Stomach smooth muscle (tissue), 2 donors: ENCODE measurements around the gene CCL3.

Source experiments
- H3K27ac ChIP-seq: one replicate; pipeline ENCODE4 v1.7.0; 2013; ENCODE audit warnings: mild to moderate bottlenecking, low read length, inconsistent platforms
- H3K27me3 ChIP-seq, 2 donors: one replicate each; pipeline ENCODE4 v1.7.0; 2013; ENCODE audit warnings: low read length in 2 of 2; ENCODE audit not compliant: insufficient read depth in 2 of 2, control insufficient read depth in 1 of 2
- H3K36me3 ChIP-seq, 2 donors: one replicate each; pipeline ENCODE4 v1.7.0; 2013; ENCODE audit warnings: low read length in 2 of 2; ENCODE audit not compliant: control insufficient read depth in 2 of 2, insufficient read depth in 2 of 2
- H3K4me1 ChIP-seq: one replicate; pipeline ENCODE4 v1.7.0; 2013; ENCODE audit warnings: low read length; ENCODE audit not compliant: control insufficient read depth, insufficient read depth
- H3K4me3 ChIP-seq, 2 donors: one replicate each; pipeline ENCODE4 v1.7.0; 2013; ENCODE audit warnings: low read length in 2 of 2
- H3K9ac ChIP-seq, 2 donors: one replicate each; pipeline ENCODE4 v1.7.0; 2013; ENCODE audit warnings: low read length in 2 of 2, mild to moderate bottlenecking in 1 of 2
- H3K9me3 ChIP-seq, 2 donors: one replicate each; pipeline ENCODE4 v1.7.0; 2013; ENCODE audit warnings: low read length in 2 of 2; ENCODE audit not compliant: control insufficient read depth in 2 of 2
- donor health status: healthy.
- donor health status: Pancreatic carcinoma.

The CCL3 gene

GRCh38 chr17:36089888-36090836 is at the start of gene CCL3:
CCL3 (minus strand) TSS chr17:36090143; CDS start chr17:36090058, 85 bp downstream.
- no peaks in the 10 kb centered on the region for H3K4me1 ChIP-seq
- H3K36me3 ChIP-seq = no peaks in the 10 kb centered on the region
- H3K27me3 ChIP-seq = peaks cover 0 to 2% of the 10 kb centered on the region in 2 donors
- H3K9ac ChIP-seq = no peak within 1 kb of the TSS
- no peaks in the 10 kb centered on the region for H3K9me3 ChIP-seq
- no peak within 1 kb of the TSS for H3K27ac ChIP-seq
- no peak within 1 kb of the TSS for H3K4me3 ChIP-seq

DNA sequence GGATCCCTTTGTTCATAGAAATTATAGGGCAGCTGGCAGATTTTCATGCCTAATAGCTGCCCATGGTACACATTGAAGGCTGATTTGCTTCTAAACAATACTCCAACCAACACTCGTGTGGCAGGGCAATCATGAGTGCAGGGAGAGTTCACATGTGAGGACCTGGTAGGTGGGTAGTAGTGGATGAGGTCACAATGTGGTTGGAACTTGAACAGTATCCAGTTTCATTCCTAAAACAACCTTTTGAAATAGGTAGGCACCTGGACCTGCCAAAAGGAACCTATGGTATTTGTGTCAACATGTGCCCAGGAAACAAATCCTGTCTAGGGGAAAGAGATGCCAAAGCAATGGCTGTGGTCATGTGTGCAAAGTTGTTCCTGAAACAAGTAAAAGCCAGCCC is 46.5 kb upstream of the CCL3 start:
- Histone ChIP-seq H3K27ac (no peak overlapping the region), H3K9me3 (no peaks in the 10 kb centered on the region), H3K4me1 (no peaks in the 10 kb centered on the region), H3K36me3 (no peaks in the 10 kb centered on the region), H3K4me3 (no peak overlapping the region), H3K9ac (no peak overlapping the region), H3K27me3 (no peaks in the 10 kb centered on the region)

DNA sequence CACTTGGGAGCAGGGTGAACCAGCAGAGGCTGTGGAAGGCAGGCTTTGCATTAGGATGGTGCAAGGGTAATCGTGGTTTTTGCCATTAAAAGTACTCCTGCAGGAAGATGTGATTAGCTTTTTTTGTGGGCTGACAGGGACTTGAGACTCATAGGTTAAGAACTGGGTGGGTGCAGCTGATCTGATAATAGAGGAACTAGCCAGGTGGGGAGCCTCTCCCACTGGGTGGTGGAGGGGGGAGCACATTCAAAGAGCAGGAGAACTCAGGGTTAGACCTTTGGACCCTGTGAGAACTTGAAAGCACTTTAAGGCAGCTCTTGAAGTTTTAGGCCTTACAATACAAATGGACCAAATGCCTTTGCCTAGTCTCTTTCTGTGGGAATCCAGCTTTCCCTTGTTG is 46.1 kb upstream of the CCL3 start:
- no peaks in the 10 kb centered on the region for H3K27me3 ChIP-seq
- no peak overlapping the region for H3K27ac ChIP-seq
- H3K36me3 ChIP-seq = no peaks in the 10 kb centered on the region
- H3K4me3 ChIP-seq = no peak overlapping the region
- no peaks in the 10 kb centered on the region for H3K9me3 ChIP-seq
- H3K4me1 ChIP-seq = no peaks in the 10 kb centered on the region
- H3K9ac ChIP-seq = no peak overlapping the region

GRCh38 chr17:36135465-36135864 is 45.5 kb upstream of the CCL3 start:
- H3K4me1 ChIP-seq = no peaks in the 10 kb centered on the region

DNA sequence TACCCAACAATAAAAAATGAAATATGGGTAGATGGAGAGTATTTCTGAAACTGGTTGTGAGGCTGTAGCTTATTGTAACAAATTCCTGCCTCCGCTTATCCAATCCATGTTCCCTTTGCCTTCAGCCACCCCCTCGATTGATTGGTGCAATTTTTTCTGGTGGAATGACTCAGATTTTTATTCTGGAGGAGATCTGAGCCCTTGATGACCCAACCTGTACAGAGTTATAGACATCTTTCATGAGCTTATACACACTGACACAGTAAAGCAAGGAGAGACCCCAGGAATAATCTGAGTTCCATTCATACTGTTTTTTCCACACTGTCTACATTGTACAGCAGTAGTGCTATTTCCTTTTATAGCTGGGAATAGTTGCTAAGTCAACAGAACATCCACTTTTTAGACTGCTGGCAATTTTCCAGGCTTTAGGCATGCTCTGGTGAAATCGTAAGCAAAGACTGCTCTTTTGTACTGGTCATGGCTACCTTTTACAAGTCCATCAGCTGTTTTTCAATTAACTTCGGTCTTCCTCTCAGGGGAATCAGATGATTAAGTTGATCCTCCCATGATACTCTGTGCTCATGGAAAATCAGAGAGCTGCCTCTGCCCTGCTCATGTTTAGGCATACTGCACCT is 43.8 kb upstream of the CCL3 start:
- no peaks in the 10 kb centered on the region for H3K27me3 ChIP-seq
- no peak overlapping the region for H3K4me3 ChIP-seq

More at GRCh38 chr17:36135465-36135864, 45.5 kb upstream of the CCL3 start:
- H3K27me3 ChIP-seq = no peaks in the 10 kb centered on the region
- H3K27ac ChIP-seq = no peak overlapping the region
- H3K9me3 ChIP-seq = no peaks in the 10 kb centered on the region
- no peak overlapping the region for H3K4me3 ChIP-seq
- H3K36me3 ChIP-seq = no peaks in the 10 kb centered on the region
- no peak overlapping the region for H3K9ac ChIP-seq

GRCh38 chr17:36132421-36132831 is 42.5 kb upstream of the CCL3 start:
- H3K36me3 ChIP-seq = no peaks in the 10 kb centered on the region
- no peaks in the 10 kb centered on the region for H3K4me1 ChIP-seq
- no peaks in the 10 kb centered on the region for H3K27me3 ChIP-seq
- H3K27ac ChIP-seq = no peak overlapping the region
- H3K9me3 ChIP-seq = no peaks in the 10 kb centered on the region
- H3K4me3 ChIP-seq = no peak overlapping the region
- no peak overlapping the region for H3K9ac ChIP-seq

More for the DNA sequence above, 43.8 kb upstream of the CCL3 start:
- Histone ChIP-seq H3K9me3 (no peaks in the 10 kb centered on the region), H3K4me1 (no peaks in the 10 kb centered on the region), H3K36me3 (no peaks in the 10 kb centered on the region), H3K27ac (no peak overlapping the region), H3K9ac (no peak overlapping the region)

DNA sequence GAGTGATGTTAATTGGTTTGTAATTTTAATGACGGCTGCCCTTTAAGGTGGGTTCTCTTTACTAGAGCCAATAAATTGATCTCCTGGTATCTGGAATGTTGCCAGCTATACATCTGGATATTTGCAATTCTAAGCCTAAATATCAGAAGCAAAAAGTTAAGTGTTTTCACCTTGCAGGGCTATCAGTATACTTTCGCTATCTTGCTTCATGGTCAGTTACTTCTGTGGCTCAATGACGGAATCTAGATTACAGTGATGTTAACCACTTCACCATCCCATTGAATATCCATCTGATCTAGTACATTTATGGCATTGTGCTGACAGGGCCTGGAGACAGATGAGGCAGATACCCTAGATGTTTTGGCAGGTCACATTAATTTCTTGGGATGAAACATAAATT is 42.0 kb upstream of the CCL3 start:
- H3K4me1 ChIP-seq = no peaks in the 10 kb centered on the region
- no peaks in the 10 kb centered on the region for H3K36me3 ChIP-seq
- H3K9ac ChIP-seq = no peak overlapping the region
- no peak overlapping the region for H3K4me3 ChIP-seq
- no peaks in the 10 kb centered on the region for H3K9me3 ChIP-seq
- no peak overlapping the region for H3K27ac ChIP-seq
- no peaks in the 10 kb centered on the region for H3K27me3 ChIP-seq

GRCh38 chr17:36131421-36131820 is 41.5 kb upstream of the CCL3 start:
- Histone ChIP-seq H3K4me1 (no peaks in the 10 kb centered on the region), H3K36me3 (no peaks in the 10 kb centered on the region), H3K9ac (no peak overlapping the region), H3K4me3 (no peak overlapping the region), H3K27me3 (no peaks in the 10 kb centered on the region), H3K9me3 (no peaks in the 10 kb centered on the region), H3K27ac (no peak overlapping the region)

DNA sequence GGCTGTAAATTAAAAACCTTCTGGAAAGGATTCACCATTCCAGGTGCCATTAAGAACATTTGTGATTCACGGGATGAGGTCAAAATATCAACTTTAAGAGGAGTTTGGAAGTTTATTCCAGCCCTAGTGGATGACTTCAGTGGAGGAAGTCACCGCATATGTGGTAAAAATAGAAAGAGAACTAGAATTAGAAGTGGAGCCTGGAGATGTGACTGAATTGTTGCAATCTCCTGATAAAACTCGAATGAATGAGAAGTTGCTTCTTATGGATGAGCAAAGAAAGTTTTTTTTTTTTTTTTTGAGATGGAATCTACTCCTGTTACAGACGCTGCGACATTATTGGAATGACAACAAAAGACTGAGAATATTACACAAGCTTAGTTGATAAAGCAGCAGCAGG is 40.4 kb upstream of the CCL3 start:
- no peaks in the 10 kb centered on the region for H3K9me3 ChIP-seq
- no peaks in the 10 kb centered on the region for H3K36me3 ChIP-seq
- H3K4me3 ChIP-seq = no peak overlapping the region
- H3K9ac ChIP-seq = no peak overlapping the region
- no peaks in the 10 kb centered on the region for H3K4me1 ChIP-seq
- peaks cover 0 to under 1% of the 10 kb centered on the region in 2 donors for H3K27me3 ChIP-seq
- H3K27ac ChIP-seq = no peak overlapping the region

DNA sequence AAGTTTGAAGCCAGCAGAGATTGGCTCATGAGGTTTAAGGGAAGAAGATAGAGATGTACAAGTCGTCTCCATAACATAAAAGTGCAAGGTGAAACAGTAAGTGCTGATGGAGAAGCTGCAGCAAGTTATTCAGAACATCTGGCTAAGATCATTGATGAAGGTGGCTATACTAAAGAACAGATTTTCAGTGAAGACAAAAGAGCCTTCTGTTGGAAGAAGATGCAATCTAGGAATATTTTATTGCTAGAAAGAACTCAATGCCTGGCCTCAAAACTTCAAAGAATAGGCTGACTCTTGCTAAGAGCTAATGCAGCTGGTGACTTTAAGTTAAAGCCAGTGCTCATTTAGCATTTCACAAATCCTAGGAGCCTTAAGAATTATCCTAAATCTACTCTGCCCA is 39.7 kb upstream of the CCL3 start:
- H3K9ac ChIP-seq = no peak overlapping the region
- H3K4me1 ChIP-seq = no peaks in the 10 kb centered on the region
- H3K27me3 ChIP-seq = peaks cover 0 to 5% of the 10 kb centered on the region in 2 donors
- no peak overlapping the region for H3K27ac ChIP-seq
- no peaks in the 10 kb centered on the region for H3K9me3 ChIP-seq
- H3K4me3 ChIP-seq = no peak overlapping the region
- no peaks in the 10 kb centered on the region for H3K36me3 ChIP-seq
